ENCODE results near the gene FREY1. TPM values are rescaled to one million over a fixed set of nuclear protein-coding genes. Genes with fewer than 3 reads are reported as not detected.
A peak's percentile ranks its signal among the peaks of the same experiment; 100 is the strongest.

FREY1 gene
- total RNA-seq, 2 donors from 2014 or later = 0.59 to 2.8 TPM

DNA sequence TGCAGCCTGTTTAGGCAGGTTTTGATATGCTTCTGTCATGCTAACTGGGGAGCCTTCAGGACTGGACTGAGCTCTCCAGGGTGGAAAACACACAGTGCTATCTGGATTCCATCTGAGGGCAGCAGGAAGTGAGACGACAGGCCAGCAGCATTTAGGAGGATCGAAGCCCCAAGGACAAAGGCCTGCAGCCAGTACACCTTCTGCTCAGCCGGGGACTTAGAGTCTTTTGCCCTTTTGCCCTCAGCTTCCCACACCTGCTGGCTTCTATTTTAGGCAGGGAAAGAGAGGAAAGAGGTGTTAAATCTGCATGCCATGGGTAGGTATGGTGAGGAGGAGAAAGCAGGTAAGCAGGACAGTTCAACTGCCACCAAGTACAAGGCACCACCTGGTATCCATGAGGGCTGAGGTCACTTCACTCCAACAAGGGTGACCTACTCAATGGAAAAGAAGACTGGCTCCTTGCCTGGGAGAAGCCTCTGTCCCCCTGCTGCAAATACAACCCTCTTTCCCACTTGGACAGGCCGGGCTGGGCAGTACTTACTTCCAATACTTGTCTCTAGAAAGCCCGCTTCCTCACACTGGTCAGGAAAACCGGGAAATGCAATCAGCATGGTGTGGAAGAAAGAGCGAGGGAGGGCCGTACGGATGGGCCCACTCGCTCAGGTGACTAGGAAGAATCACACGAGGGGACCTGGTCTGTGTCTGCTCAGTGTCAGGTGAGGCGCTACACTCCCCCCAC, 27.7 kb upstream of the FREY1 start:
- no peak for DNase-seq (ENCODE audit: low spot score)
- peaks cover 16% of the 10 kb centered on the region for H3K4me1 ChIP-seq (replicated peaks)
- no peaks in the 10 kb centered on the region for H3K27me3 ChIP-seq (replicated peaks; ENCODE audit: insufficient read depth)
- no peak for TF ChIP-seq POLR2A (IDR thresholded peaks at IDR 0.05)
- TF ChIP-seq POLR2AphosphoS5 (IDR thresholded peaks at IDR 0.05) = peak; percentile 33
- TF ChIP-seq, protein P1, sequence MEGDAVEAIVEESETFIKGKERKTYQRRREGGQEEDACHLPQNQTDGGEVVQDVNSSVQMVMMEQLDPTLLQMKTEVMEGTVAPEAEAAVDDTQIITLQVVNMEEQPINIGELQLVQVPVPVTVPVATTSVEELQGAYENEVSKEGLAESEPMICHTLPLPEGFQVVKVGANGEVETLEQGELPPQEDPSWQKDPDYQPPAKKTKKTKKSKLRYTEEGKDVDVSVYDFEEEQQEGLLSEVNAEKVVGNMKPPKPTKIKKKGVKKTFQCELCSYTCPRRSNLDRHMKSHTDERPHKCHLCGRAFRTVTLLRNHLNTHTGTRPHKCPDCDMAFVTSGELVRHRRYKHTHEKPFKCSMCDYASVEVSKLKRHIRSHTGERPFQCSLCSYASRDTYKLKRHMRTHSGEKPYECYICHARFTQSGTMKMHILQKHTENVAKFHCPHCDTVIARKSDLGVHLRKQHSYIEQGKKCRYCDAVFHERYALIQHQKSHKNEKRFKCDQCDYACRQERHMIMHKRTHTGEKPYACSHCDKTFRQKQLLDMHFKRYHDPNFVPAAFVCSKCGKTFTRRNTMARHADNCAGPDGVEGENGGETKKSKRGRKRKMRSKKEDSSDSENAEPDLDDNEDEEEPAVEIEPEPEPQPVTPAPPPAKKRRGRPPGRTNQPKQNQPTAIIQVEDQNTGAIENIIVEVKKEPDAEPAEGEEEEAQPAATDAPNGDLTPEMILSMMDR (IDR thresholded peaks at IDR 0.05) = no peak
- no peaks in the 10 kb centered on the region for H3K36me3 ChIP-seq
- WGBS = 61% methylated on average over 12 of the region's 12 CpGs
- H3K9me3 ChIP-seq = no peaks in the 10 kb centered on the region
- peak overlapping the region; percentile 63 to 79 for H3K27ac ChIP-seq
- no peak overlapping the region for H3K4me3 ChIP-seq
- intact Hi-C loops (cut with DNase I) = no loop called here

DNA sequence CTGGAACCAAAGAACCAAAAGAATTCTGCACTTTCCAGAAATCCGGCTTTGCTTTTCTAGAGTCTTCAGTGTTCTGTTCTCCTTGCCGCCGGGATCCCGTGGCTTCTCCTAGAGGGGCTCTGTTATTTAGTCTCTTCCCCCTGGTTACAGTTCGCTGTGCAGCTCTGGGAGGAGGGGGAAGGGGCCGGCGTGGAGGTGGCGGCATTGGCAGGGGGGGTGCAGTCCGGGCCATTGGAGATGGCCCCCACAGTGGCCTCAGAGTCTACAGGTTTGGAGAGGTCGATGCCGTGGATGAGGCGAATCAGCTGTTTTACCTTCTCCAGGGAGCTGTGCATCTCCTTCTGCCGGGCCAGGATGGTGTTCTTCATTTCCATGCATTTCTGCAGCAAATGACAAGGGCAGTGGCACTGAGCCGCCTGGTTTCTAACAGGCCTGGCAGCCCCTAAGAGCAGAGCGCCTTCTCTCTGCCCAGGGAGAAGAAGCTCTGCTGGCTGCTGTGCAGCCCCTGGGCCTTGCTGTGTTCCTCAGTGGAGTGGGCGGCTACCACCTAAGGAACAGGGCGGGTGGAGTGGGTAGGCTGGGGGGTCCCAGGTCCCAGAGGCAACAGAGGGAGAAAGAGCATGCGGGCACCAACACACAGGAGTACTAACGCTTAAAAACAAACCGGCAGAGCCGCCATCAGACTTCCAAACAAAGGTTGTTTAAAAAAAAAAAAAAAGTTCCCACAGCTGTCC, 26.9 kb upstream of the FREY1 start:
- peak overlapping the region; percentile 63 to 79 for H3K27ac ChIP-seq

DNA sequence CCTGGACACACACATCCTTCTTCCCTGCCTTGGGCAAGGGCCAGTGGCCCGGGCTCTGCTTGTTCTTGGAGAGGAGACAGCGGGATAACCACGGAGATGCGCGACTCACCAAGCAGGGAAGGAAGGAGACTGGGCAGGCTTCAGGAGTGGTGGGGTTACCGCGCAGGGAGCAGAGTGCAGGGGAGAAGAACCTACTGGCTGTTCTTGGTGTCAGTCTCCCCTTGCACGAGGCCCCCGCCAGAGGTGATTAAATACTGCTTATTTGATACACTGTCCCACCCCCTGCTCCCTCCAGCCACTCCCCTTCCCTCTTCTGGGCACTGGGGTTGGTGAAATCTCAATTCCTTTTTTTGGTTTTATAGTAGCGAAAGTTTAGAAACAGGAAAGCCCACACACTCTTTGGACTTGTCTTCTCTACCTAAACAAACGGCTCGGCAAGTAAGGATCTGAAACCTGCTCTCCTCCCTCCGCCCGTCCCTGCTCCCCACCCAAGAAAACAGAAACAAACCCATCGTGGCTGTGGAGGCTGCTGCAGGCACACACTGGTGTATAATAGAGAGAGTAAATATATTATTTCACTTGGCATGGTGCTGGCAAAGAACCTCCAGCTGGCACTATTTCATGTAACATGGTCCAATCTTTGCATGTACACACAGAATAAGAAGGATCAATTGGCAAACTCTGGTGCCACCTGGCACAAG, 26.2 kb upstream of the FREY1 start:
- TF ChIP-seq, protein P1 (IDR thresholded peaks at IDR 0.05) = no peak
- TF ChIP-seq POLR2A (IDR thresholded peaks at IDR 0.05) (peak; percentile 6), POLR2AphosphoS5 (IDR thresholded peaks at IDR 0.05) (peak; percentile 83)
- intact Hi-C loops (cut with DNase I) = no loop called here
- H3K4me3 ChIP-seq = peak overlapping the region in 1 of 2 donors; percentile 12
- peak; percentile 89 for DNase-seq (ENCODE audit: low spot score)
- peaks cover 16% of the 10 kb centered on the region for H3K4me1 ChIP-seq (replicated peaks)
- H3K27me3 ChIP-seq (replicated peaks; ENCODE audit: insufficient read depth) = no peaks in the 10 kb centered on the region
- 12% methylated on average over 15 of the region's 15 CpGs for WGBS
- H3K27ac ChIP-seq = peak overlapping the region; percentile 63 to 79
- no peaks in the 10 kb centered on the region for H3K9me3 ChIP-seq
- no peaks in the 10 kb centered on the region for H3K36me3 ChIP-seq

More for the DNA sequence above, 26.9 kb upstream of the FREY1 start:
- H3K27me3 ChIP-seq (replicated peaks; ENCODE audit: insufficient read depth) = no peaks in the 10 kb centered on the region
- TF ChIP-seq POLR2A (IDR thresholded peaks at IDR 0.05) (no peak), POLR2AphosphoS5 (IDR thresholded peaks at IDR 0.05) (no peak)
- TF ChIP-seq, protein P1 (IDR thresholded peaks at IDR 0.05) = no peak
- H3K4me1 ChIP-seq (replicated peaks) = peaks cover 16% of the 10 kb centered on the region
- H3K4me3 ChIP-seq = no peak overlapping the region
- no peak for DNase-seq (ENCODE audit: low spot score)
- WGBS = 30% methylated on average over 21 of the region's 21 CpGs
- no peaks in the 10 kb centered on the region for H3K9me3 ChIP-seq
- intact Hi-C loops (cut with DNase I) = no loop called here
- H3K36me3 ChIP-seq = no peaks in the 10 kb centered on the region

- Histone ChIP-seq H3K27ac (peak overlapping the region; percentile 63 to 79), H3K4me1 (replicated peaks) (peaks cover 16% of the 10 kb centered on the region), H3K36me3 (no peaks in the 10 kb centered on the region), H3K9me3 (no peaks in the 10 kb centered on the region), H3K27me3 (replicated peaks; ENCODE audit: insufficient read depth) (no peaks in the 10 kb centered on the region), H3K4me3 (peak overlapping the region in 1 of 2 donors; percentile 7)
- no peak for DNase-seq (ENCODE audit: low spot score)
- TF ChIP-seq POLR2A (IDR thresholded peaks at IDR 0.05) (no peak), POLR2AphosphoS5 (IDR thresholded peaks at IDR 0.05) (no peak)
- TF ChIP-seq, protein P1 (IDR thresholded peaks at IDR 0.05) = no peak
- intact Hi-C loops (cut with DNase I) = no loop called here
- 50% methylated on average over 8 of the region's 8 CpGs for WGBS
These were observed 25.1 kb upstream of the FREY1 start for GRCh38 chr11:45932217-45932616.
